Ascending aorta (tissue), 2 donors: Measurements from ENCODE around the gene TYRP1. TPM values are rescaled to one million over a fixed set of nuclear protein-coding genes. Genes with fewer than 3 reads are reported as not detected.

Experiments
- DNase-seq, 2 donors: peaks; one replicate each; pipeline ENCODE4 v3.0.0-alpha.2; 2019; ENCODE audit warnings: low spot score in 2 of 2
- H3K27ac ChIP-seq, 2 donors: fragments of 200-600 bp; sonication (generic); one replicate each; pipeline ENCODE4 v1.5.1; 2016 to 2017; ENCODE audit warnings: mild to moderate bottlenecking in 1 of 2
- H3K27me3 ChIP-seq: fragments of 200-600 bp; sonication (generic); one replicate; pipeline ENCODE4 v1.5.1; 2017
- H3K36me3 ChIP-seq, 2 donors: fragments of 200-600 bp; sonication (generic); one replicate each; pipeline ENCODE4 v1.5.1; 2016
- H3K4me1 ChIP-seq, 2 donors: fragments of 200-600 bp; sonication (generic); one replicate each; pipeline ENCODE4 v1.5.1; 2016 to 2017; ENCODE audit warnings: mild to moderate bottlenecking in 1 of 2
- H3K4me3 ChIP-seq, 2 donors: fragments of 200-600 bp; sonication (generic); one replicate each; pipeline ENCODE4 v1.5.1; 2016 to 2017; ENCODE audit warnings: mild to moderate bottlenecking in 1 of 2
- H3K9me3 ChIP-seq, 2 donors: fragments of 200-600 bp; sonication (generic); one replicate each; pipeline ENCODE4 v1.5.1; 2016
- intact Hi-C: fragments of 100-400 bp; cut with DNase I; formaldehyde crosslinking; loops from one replicate; pipeline ENCODE4 v1.15.1; 2023
- total RNA-seq: library from RNA; depleted of rRNA; stranded (reverse); fragments of >200 nt; gene quantifications from one replicate; pipeline ENCODE4 v1.1.0, GENCODE V29; 2016
- TF ChIP-seq, protein P1 (sequence below), 3 experiments: fragments of 200-600 bp in 2 of 3; fragments of 450-650 bp in 1 of 3; sonication (generic) in 2 of 3; IDR thresholded peaks; one replicate each; pipeline ENCODE4 v1.5.1; 2016 to 2019; ENCODE audit warnings: antibody characterized with exemption in 3 of 3, mild to moderate bottlenecking in 1 of 3, moderate library complexity in 1 of 3

TYRP1 gene
- total RNA-seq, 1 donor from 2014 or later = not detected

DNA sequence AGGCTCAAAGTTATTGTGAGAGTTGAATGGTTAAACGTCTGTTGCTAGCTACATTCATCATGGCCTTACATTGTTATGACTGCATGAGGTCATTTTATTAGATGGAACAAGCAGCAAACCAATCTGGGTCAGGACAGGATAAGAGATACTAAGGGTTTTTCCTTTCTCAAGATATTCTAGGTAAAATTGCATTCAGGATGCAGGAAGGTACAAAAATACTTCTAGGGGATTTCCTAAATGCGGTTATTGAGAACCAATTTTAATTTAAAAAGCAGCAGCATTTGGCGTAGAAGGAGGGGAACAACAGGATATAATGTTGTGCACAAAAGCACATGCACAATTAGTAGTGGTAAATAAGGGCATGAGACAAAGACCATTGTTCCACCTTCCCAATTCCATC is 42.5 kb downstream of the TYRP1 start:
- Histone ChIP-seq H3K27me3 (no peaks in the 10 kb centered on the region), H3K27ac (no peak overlapping the region), H3K9me3 (no peaks in the 10 kb centered on the region), H3K36me3 (no peaks in the 10 kb centered on the region), H3K4me3 (no peak overlapping the region), H3K4me1 (no peaks in the 10 kb centered on the region)
- intact Hi-C loops = no loop called here
- TF ChIP-seq, protein P1, sequence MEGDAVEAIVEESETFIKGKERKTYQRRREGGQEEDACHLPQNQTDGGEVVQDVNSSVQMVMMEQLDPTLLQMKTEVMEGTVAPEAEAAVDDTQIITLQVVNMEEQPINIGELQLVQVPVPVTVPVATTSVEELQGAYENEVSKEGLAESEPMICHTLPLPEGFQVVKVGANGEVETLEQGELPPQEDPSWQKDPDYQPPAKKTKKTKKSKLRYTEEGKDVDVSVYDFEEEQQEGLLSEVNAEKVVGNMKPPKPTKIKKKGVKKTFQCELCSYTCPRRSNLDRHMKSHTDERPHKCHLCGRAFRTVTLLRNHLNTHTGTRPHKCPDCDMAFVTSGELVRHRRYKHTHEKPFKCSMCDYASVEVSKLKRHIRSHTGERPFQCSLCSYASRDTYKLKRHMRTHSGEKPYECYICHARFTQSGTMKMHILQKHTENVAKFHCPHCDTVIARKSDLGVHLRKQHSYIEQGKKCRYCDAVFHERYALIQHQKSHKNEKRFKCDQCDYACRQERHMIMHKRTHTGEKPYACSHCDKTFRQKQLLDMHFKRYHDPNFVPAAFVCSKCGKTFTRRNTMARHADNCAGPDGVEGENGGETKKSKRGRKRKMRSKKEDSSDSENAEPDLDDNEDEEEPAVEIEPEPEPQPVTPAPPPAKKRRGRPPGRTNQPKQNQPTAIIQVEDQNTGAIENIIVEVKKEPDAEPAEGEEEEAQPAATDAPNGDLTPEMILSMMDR (IDR thresholded peaks at IDR 0.05) = no peak
- DNase-seq = no peak

DNA sequence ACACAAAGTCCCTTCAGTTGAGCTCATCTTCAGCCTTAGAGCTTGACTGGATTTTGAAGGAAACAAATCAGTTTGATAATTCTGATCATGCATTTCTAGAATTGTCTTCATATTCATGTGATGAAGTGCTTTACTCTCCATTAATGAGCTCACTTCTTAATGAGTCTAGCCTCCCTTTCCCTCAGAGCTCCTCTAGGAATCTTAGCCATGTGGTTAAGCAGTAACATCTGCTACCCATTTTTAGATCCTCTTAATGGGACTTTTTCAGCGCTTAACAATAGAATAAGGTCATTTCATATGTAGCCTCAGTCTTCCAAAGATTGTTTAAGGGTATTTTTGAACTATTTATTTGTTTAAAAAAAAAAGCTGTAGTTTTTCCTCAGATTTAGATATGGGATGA is 44.7 kb downstream of the TYRP1 start:
- TF ChIP-seq, protein P1 (IDR thresholded peaks at IDR 0.05) = no peak
- H3K4me1 ChIP-seq = no peaks in the 10 kb centered on the region
- H3K36me3 ChIP-seq = no peaks in the 10 kb centered on the region
- no peaks in the 10 kb centered on the region for H3K27me3 ChIP-seq
- no peak overlapping the region for H3K4me3 ChIP-seq
- no peak overlapping the region for H3K27ac ChIP-seq
- DNase-seq = no peak
- intact Hi-C loops = no loop called here
- H3K9me3 ChIP-seq = no peaks in the 10 kb centered on the region

DNA sequence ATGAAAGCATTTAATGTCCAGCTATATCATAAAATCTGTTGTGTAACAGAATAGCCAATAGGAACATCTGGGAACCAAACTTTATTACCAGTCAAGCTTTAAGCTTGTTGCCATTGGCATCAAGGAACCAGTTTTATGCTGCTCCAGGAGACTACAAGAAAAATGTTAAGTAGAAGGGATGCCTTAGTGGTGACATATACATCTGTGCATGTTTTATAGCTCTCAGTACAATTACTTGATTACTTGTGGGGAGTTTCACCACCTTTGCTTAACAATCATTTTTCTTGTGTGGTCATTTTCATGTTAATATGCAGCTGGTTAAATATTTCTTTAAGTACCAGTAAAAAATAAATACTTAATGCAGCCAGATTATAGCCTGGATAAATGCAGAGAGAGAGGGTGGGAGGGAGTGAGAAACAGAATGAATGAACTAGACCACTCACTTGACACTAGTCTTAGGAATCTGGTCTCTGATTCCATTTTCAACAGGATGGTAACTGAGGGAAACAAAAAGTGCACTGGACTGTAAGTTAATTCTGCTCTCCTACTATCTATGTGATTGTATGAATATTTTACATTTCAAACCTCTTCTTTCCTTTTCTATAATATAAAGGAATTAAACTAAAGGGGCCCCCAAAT is 45.9 kb downstream of the TYRP1 start:
- H3K27me3 ChIP-seq = no peaks in the 10 kb centered on the region

DNA sequence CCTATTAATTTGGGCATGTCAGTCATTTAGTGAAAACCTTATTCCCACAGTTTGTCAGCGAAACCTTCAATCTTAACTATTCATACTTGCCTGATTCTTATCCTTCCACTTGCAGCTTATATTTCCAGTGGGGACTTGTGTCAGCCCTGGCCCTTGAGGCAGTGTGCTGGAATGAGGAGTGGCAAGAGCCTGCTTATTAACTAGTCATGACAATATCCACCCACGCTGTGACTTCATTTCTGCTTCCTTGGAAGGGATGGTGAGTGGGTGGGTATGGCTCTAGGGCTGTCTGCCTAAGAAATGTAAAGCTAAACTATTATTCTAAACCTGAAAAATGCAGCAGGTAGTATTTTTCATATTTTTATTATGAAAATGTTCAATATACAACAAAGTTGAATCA is 47.7 kb downstream of the TYRP1 start:
- H3K27ac ChIP-seq = no peak overlapping the region
- DNase-seq = no peak
- H3K36me3 ChIP-seq = no peaks in the 10 kb centered on the region
- no peaks in the 10 kb centered on the region for H3K9me3 ChIP-seq
- H3K4me3 ChIP-seq = no peak overlapping the region
- no peaks in the 10 kb centered on the region for H3K4me1 ChIP-seq
- intact Hi-C loops = no loop called here
- TF ChIP-seq, protein P1 (IDR thresholded peaks at IDR 0.05) = no peak
- no peaks in the 10 kb centered on the region for H3K27me3 ChIP-seq

More for the DNA sequence above, 45.9 kb downstream of the TYRP1 start:
- H3K9me3 ChIP-seq = no peaks in the 10 kb centered on the region
- no peaks in the 10 kb centered on the region for H3K36me3 ChIP-seq
- H3K27ac ChIP-seq = no peak overlapping the region
- no peak overlapping the region for H3K4me3 ChIP-seq
- intact Hi-C loops = no loop called here
- no peaks in the 10 kb centered on the region for H3K4me1 ChIP-seq
- TF ChIP-seq, protein P1 (IDR thresholded peaks at IDR 0.05) = no peak
- DNase-seq = no peak

DNA sequence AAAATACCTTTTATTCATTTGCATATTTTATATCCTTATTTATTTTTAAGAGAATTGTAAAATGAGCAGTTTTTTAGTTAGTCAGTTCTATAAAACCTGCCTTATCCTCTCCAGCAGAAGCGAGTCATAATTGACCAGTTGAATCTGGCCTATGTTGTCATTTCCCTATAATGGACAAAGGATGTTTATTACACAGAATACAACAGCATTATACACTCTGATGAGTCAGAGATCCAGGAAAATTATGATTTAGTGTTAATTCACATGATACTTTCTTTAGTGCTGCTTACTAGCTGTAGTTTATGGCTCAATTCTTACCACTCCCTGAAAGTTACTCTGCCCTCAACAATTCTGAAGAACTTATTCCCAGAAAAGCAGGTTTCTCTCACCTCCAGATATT is 54.8 kb downstream of the TYRP1 start:
- TF ChIP-seq, protein P1 (IDR thresholded peaks at IDR 0.05) = no peak
- H3K27me3 ChIP-seq = no peaks in the 10 kb centered on the region
- no peaks in the 10 kb centered on the region for H3K9me3 ChIP-seq
- no peak for DNase-seq
- intact Hi-C loops = no loop called here
- H3K4me1 ChIP-seq = no peaks in the 10 kb centered on the region
- H3K36me3 ChIP-seq = no peaks in the 10 kb centered on the region
- no peak overlapping the region for H3K27ac ChIP-seq
- no peak overlapping the region for H3K4me3 ChIP-seq

DNA sequence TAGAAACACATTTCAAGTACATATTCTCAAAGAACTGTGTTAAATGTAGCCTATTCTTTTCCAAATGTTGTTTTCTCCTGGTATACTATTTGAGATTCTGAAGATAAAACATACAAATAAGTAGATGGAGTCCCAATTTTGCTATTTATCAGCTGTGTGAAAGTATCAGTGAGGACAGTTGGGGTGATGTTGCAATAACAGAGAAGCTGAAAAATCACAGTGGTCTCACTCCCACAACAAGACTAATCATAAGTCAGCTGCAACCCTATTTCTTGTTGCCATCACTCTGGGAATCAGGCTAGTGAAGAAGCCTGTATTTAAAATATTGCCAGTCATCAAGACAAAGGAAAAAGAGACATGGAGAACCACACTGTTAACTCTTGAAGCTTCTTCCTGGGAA is 55.8 kb downstream of the TYRP1 start:
- Histone ChIP-seq H3K9me3 (no peaks in the 10 kb centered on the region), H3K36me3 (no peaks in the 10 kb centered on the region), H3K27me3 (no peaks in the 10 kb centered on the region), H3K27ac (no peak overlapping the region), H3K4me3 (no peak overlapping the region), H3K4me1 (no peaks in the 10 kb centered on the region)
- intact Hi-C loops = no loop called here
- DNase-seq = no peak
- TF ChIP-seq, protein P1 (IDR thresholded peaks at IDR 0.05) = no peak
